Measurements from ENCODE around the gene MGLL. TPM values are rescaled to one million over a fixed set of nuclear protein-coding genes. Genes with fewer than 3 reads are reported as not detected.

MGLL gene
- total and polyA plus RNA-seq, 8 donors, result 8.6 to 318 (median 16.0) TPM

GRCh38 chr3:127665165-127665564 is 157.2 kb downstream of the MGLL start:
- no peak for ATAC-seq
- Histone ChIP-seq H3K4me1 (no peaks in the 10 kb centered on the region), H3K4me3 (no peak overlapping the region), H3K27ac (no peak overlapping the region), H3K36me3 (no peaks in the 10 kb centered on the region), H3K27me3 (no peaks in the 10 kb centered on the region), H3K9me3 (no peaks in the 10 kb centered on the region)
- intact Hi-C loops (cut with DNase I), result no loop called here
- DNase-seq, result no peak
- no peak for TF ChIP-seq CTCF (IDR thresholded peaks at IDR 0.05)

- no peak for TF ChIP-seq CTCF (IDR thresholded peaks at IDR 0.05)
- Histone ChIP-seq H3K27me3 (no peaks in the 10 kb centered on the region), H3K4me3 (no peak overlapping the region), H3K9me3 (no peaks in the 10 kb centered on the region), H3K27ac (no peak overlapping the region), H3K36me3 (no peaks in the 10 kb centered on the region), H3K4me1 (no peaks in the 10 kb centered on the region)
- DNase-seq (no peak), ATAC-seq (no peak)
- intact Hi-C loops (cut with DNase I), result no loop called here
These were observed 159.2 kb downstream of the MGLL start for GRCh38 chr3:127663151-127663550.

GRCh38 chr3:127662001-127662469 is 160.3 kb downstream of the MGLL start:
- Histone ChIP-seq H3K27me3 (no peaks in the 10 kb centered on the region), H3K4me1 (no peaks in the 10 kb centered on the region), H3K27ac (no peak overlapping the region), H3K9me3 (no peaks in the 10 kb centered on the region), H3K4me3 (no peak overlapping the region), H3K36me3 (no peaks in the 10 kb centered on the region)
- intact Hi-C loops (cut with DNase I), result no loop called here
- DNase-seq (no peak), ATAC-seq (no peak)
- no peak for TF ChIP-seq CTCF (IDR thresholded peaks at IDR 0.05)

GRCh38 chr3:127661600-127661999 is 160.7 kb downstream of the MGLL start:
- no peak for ATAC-seq
- Histone ChIP-seq H3K4me1 (no peaks in the 10 kb centered on the region), H3K36me3 (no peaks in the 10 kb centered on the region), H3K27ac (no peak overlapping the region), H3K9me3 (no peaks in the 10 kb centered on the region), H3K4me3 (no peak overlapping the region), H3K27me3 (no peaks in the 10 kb centered on the region)
- intact Hi-C loops (cut with DNase I), result no loop called here
- no peak for TF ChIP-seq CTCF (IDR thresholded peaks at IDR 0.05)
- no peak for DNase-seq

GRCh38 chr3:127660621-127661251 is 161.6 kb downstream of the MGLL start:
- no peak for TF ChIP-seq CTCF (IDR thresholded peaks at IDR 0.05)
- intact Hi-C loops (cut with DNase I), result no loop called here
- no peaks in the 10 kb centered on the region for H3K9me3 ChIP-seq
- DNase-seq (no peak), ATAC-seq (no peak)
- H3K4me3 ChIP-seq, result no peak overlapping the region
- H3K27ac ChIP-seq, result no peak overlapping the region
- H3K4me1 ChIP-seq, result no peaks in the 10 kb centered on the region
- no peaks in the 10 kb centered on the region for H3K27me3 ChIP-seq
- no peaks in the 10 kb centered on the region for H3K36me3 ChIP-seq
